Upper lobe of left lung (tissue), 6 donors: ENCODE results near the gene PPL. TPM values are rescaled to one million over a fixed set of nuclear protein-coding genes. Genes with fewer than 3 reads are reported as not detected.

ENCODE experiments used
- ATAC-seq, 2 donors: fragments of 200-7000 bp; cut with Tn5 transposase; one replicate each; pipeline ENCODE4 v1.9.1; 2022; ENCODE audit warnings: mild to moderate bottlenecking in 2 of 2, moderate library complexity in 2 of 2; ENCODE audit not compliant: low FRiP score in 2 of 2
- DNase-seq, 2 donors: peaks; one replicate each; pipeline ENCODE4 v3.0.0-alpha.2; 2019 to 2020
- H3K27ac ChIP-seq, 4 donors: fragments of 200-600 bp; sonication (generic); one replicate each; pipeline ENCODE4 v1.5.1; 2016 to 2019
- H3K27me3 ChIP-seq, 4 donors: fragments of 200-600 bp; sonication (generic); one replicate each; pipeline ENCODE4 v1.5.1; 2017 to 2019
- H3K36me3 ChIP-seq, 4 donors: fragments of 200-600 bp; sonication (generic); one replicate each; pipeline ENCODE4 v1.5.1; 2016 to 2019
- H3K4me1 ChIP-seq, 4 donors: fragments of 200-600 bp; sonication (generic); one replicate each; pipeline ENCODE4 v1.5.1; 2018 to 2019
- H3K4me3 ChIP-seq, 4 donors: fragments of 200-600 bp; sonication (generic); one replicate each; pipeline ENCODE4 v1.5.1; 2017 to 2019; ENCODE audit warnings: mild to moderate bottlenecking in 2 of 4, moderate library complexity in 1 of 4
- H3K9me3 ChIP-seq, 4 donors: fragments of 200-600 bp; sonication (generic); one replicate each; pipeline ENCODE4 v1.5.1; 2018 to 2019
- CTCF ChIP-seq, 6 experiments: fragments of 450-650 bp in 4 of 6; fragments of 200-600 bp in 2 of 6; sonication (generic) in 2 of 6; IDR thresholded peaks; one replicate each; pipeline ENCODE4 v1.5.1; 2016 to 2019; ENCODE audit warnings: antibody characterized with exemption in 6 of 6
- EP300 ChIP-seq, 4 donors: sonication (generic); formaldehyde crosslinking; IDR thresholded peaks; one replicate each; pipeline ENCODE4 v1.5.1; 2017; ENCODE audit warnings: antibody characterized with exemption in 4 of 4, control low read depth in 2 of 4
- POLR2A ChIP-seq, 4 donors: fragments of 450-650 bp; IDR thresholded peaks; one replicate each; pipeline ENCODE4 v1.5.1; 2016 to 2017; ENCODE audit warnings: antibody characterized with exemption in 4 of 4, mild to moderate bottlenecking in 2 of 4
- POLR2AphosphoS5 ChIP-seq, 2 donors: sonication (generic); formaldehyde crosslinking; IDR thresholded peaks; one replicate each; pipeline ENCODE4 v1.5.1; 2017; ENCODE audit warnings: antibody characterized with exemption in 2 of 2
- WGBS, 2 donors: methylation state at CpG; one replicate each; pipeline ENCODE4 v1.1.5; 2017 to 2018; 5-methylcytosine and 5-hydroxymethylcytosine counted together
- total RNA-seq, 6 donors: library from RNA; depleted of rRNA in 4 of 6; stranded (reverse); fragments of >200 nt in 4 of 6; gene quantifications; one replicate each; pipeline versions ENCODE4 v1.1.0 to v1.2.1, GENCODE V29; 2016 to 2021
- donor health status: DM: no; HTN: no; CAD: no; lungs with moderate emphysema.
- donor health status: DM: no; HTN: yes; CAD: no; lungs with severe emphysema.

PPL gene
- total RNA-seq, 6 donors from 2014 or later: 72.7 to 156 (median 132) TPM

DNA sequence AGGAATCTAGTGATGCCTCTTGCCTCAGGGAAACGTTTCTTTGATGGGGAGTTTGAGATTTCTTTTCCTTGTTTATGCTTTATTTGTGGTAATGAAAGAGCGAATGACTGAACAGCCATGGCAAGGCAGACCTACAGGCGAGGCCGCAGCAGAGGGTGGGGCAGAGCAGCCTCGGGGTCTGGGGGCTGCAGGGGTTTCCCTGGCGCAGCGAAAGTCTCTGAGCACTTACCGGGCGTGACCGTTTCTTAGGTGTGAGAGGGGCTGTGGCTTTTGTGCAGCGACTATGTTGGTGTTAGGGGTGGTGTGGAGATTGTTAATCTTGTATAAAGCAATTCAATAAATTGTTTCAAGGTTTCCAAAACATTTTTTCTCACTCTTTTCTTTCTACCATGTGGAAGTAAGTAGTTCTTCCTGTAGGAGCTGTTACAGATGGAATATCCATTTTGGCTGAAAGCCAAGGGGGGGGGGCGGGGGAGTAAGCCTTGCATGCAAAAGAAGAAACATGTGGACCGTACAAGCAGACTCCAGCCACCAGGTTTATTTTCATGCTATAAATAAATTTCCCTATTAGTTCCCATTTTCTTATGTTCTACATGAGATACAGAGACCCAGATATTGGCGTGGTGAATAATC is 54.8 kb downstream of the PPL start:
- no peak for DNase-seq
- peaks cover 70 to 100% (median 94%) of the 10 kb centered on the region in 4 donors for H3K36me3 ChIP-seq
- peaks cover 0 to 11% (median 4%) of the 10 kb centered on the region in 4 donors for H3K4me1 ChIP-seq
- no peak for ATAC-seq
- 75 to 80% methylated on average over 14 of the region's 14 CpGs for WGBS, 2 donors
- H3K9me3 ChIP-seq: no peaks in the 10 kb centered on the region
- TF ChIP-seq POLR2A (IDR thresholded peaks at IDR 0.05) (no peak), EP300 (IDR thresholded peaks at IDR 0.05) (no peak), CTCF (IDR thresholded peaks at IDR 0.05) (no peak), POLR2AphosphoS5 (IDR thresholded peaks at IDR 0.05) (no peak)
- H3K27me3 ChIP-seq: no peaks in the 10 kb centered on the region
- peak overlapping the region in 1 of 4 donors; percentile 12 for H3K27ac ChIP-seq
- H3K4me3 ChIP-seq: no peak overlapping the region

DNA sequence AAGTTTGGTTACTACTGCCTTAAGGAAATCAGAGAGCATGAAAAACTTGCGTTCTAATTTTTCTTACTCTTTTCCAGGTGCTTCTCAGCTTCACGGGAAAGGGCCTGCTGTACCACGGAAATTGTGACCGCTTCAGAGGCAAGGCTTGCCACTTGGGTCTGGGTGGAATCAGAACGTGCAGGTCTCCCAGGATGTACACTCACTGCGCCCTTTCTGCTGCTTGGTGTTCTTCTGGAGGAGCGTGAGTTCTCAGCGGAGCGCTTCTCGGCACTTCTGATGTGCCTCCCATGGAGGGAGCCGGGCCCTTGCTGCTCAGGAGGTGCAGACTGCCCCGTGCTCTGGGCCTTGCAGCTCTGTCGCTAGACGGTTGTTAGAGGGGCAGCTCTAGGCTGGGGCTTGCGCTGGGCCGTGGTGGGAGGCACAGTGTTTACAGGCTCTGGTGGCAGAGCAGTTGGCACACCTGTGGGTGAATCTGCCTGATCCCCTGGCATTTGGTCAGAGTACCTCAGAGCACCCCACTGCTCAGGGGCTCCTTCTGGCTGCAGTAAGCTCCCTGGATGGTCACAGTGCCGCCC is 56.9 kb downstream of the PPL start:
- Histone ChIP-seq H3K36me3 (peaks cover 67 to 100% (median 91%) of the 10 kb centered on the region in 4 donors), H3K4me3 (no peak overlapping the region), H3K9me3 (no peaks in the 10 kb centered on the region), H3K4me1 (peaks cover 0 to 11% (median 4%) of the 10 kb centered on the region in 4 donors), H3K27me3 (no peaks in the 10 kb centered on the region), H3K27ac (peak overlapping the region in 1 of 4 donors; percentile 11)
- ATAC-seq: no peak
- 88 to 91% methylated on average over 10 to 17 of the region's 17 CpGs for WGBS, 2 donors
- TF ChIP-seq POLR2AphosphoS5 (IDR thresholded peaks at IDR 0.05) (no peak), EP300 (IDR thresholded peaks at IDR 0.05) (no peak), POLR2A (IDR thresholded peaks at IDR 0.05) (no peak), CTCF (IDR thresholded peaks at IDR 0.05) (no peak)
- DNase-seq: peak in 1 of 2 donors; percentile 63

GRCh38 chr16:4879049-4879448 is 57.9 kb downstream of the PPL start:
- Histone ChIP-seq H3K4me1 (peaks cover 0 to 11% (median 4%) of the 10 kb centered on the region in 4 donors), H3K27ac (no peak overlapping the region), H3K36me3 (peaks cover 66 to 100% (median 91%) of the 10 kb centered on the region in 4 donors), H3K9me3 (no peaks in the 10 kb centered on the region), H3K4me3 (no peak overlapping the region), H3K27me3 (no peaks in the 10 kb centered on the region)
- ATAC-seq (no peak), DNase-seq (no peak)
- 72 to 80% methylated on average over 4 of the region's 4 CpGs for WGBS, 2 donors
- TF ChIP-seq POLR2A (IDR thresholded peaks at IDR 0.05) (no peak), CTCF (IDR thresholded peaks at IDR 0.05) (no peak), EP300 (IDR thresholded peaks at IDR 0.05) (no peak), POLR2AphosphoS5 (IDR thresholded peaks at IDR 0.05) (no peak)

DNA sequence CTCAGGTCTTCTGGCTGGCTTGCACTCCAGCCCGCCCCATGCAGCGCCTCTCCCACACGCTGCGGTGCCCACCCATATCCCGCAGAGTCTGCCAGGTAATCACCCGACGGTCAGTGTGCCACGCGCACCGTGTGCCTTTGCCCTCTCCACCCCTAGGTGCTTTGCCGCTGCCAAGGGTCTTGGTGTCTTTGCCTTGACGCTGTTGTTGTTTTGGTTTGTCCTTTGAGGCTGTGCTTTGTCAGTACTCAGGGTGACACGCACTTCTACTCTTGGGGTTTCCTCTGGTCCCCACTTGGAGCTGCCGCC is 59.6 kb downstream of the PPL start:
- DNase-seq (no peak), ATAC-seq (no peak)
- Histone ChIP-seq H3K36me3 (peaks cover 62 to 100% (median 93%) of the 10 kb centered on the region in 4 donors), H3K4me3 (no peak overlapping the region), H3K9me3 (no peaks in the 10 kb centered on the region), H3K27ac (no peak overlapping the region), H3K27me3 (no peaks in the 10 kb centered on the region), H3K4me1 (peaks cover 0 to 7% (median 3%) of the 10 kb centered on the region in 4 donors)
- TF ChIP-seq POLR2AphosphoS5 (IDR thresholded peaks at IDR 0.05) (no peak), POLR2A (IDR thresholded peaks at IDR 0.05) (no peak), EP300 (IDR thresholded peaks at IDR 0.05) (no peak), CTCF (IDR thresholded peaks at IDR 0.05) (no peak)
- WGBS, 2 donors: 95 to 96% methylated on average over 14 of the region's 14 CpGs
